ENCODE results near the gene PTH2. TPM values are rescaled to one million over a fixed set of nuclear protein-coding genes. Genes with fewer than 3 reads are reported as not detected.
"Not testable (repeated sequence)": the region's sequence is repeated elsewhere in the genome, so short reads cannot be mapped to it uniquely, and the experiment has no call there.

PTH2 gene
- total RNA-seq, 1 experiment from 2014 or later: not detected

DNA sequence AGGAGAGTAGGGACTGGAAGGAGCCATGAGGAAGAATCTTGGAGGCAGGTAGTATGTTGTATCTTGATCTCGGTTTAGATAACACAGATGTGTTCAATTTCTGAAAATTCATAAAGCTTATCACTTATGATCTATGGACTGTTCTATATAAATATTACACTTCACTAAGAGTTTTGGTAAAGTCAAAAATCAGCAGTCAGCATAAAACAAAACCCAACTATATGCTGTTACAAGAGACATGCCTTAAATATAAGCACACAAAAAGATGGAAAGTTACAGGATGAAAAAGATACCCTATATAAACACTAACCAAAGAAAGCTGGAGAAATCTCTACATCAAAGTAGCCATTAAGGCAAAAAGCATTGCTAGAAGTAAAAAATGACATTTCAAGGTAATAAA lies 39.6 kb downstream of the PTH2 start:
- no peak overlapping the region for H3K4me3 ChIP-seq
- H3K36me3 ChIP-seq: no peaks in the 10 kb centered on the region
- H3K27ac ChIP-seq: no peak overlapping the region
- no peaks in the 10 kb centered on the region; the same call in 1 of the 2 replicates for H3K9me3 ChIP-seq (replicated peaks)
- H3K27me3 ChIP-seq (replicated peaks): peaks cover 14% of the 10 kb centered on the region; the same call in 1 of the 2 replicates
- DNase-seq (ENCODE audit: low read depth in 1 of 2, low spot score in 2 of 2): no peak
- no peaks in the 10 kb centered on the region for H3K4me1 ChIP-seq (replicated peaks)

DNA sequence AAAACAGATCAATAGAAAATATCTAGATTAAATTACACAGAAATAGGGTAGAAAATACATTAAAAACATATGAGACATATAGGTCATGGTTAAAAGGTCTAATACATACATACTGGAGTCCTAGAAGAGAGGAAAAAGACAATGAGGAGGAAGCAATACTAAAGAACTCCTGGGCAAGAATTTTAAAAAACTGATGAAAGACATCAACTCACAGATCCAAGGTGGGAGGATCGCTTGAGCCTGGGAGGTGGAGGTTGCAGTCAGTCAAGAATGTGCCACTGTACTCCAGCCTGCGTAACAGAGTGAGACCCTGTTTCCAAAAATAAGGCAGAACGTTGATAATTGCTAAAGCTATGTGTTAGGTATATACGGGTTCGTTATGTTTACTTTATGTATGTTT lies 40.6 kb downstream of the PTH2 start:
- Histone ChIP-seq H3K27me3 (replicated peaks) (peaks cover 10% of the 10 kb centered on the region; the same call in 1 of the 2 replicates), H3K27ac (no peak overlapping the region), H3K36me3 (no peaks in the 10 kb centered on the region), H3K9me3 (replicated peaks) (no peaks in the 10 kb centered on the region; the same call in 1 of the 2 replicates), H3K4me1 (replicated peaks) (no peaks in the 10 kb centered on the region), H3K4me3 (no peak overlapping the region)
- no peak for DNase-seq (ENCODE audit: low read depth in 1 of 2, low spot score in 2 of 2)

DNA sequence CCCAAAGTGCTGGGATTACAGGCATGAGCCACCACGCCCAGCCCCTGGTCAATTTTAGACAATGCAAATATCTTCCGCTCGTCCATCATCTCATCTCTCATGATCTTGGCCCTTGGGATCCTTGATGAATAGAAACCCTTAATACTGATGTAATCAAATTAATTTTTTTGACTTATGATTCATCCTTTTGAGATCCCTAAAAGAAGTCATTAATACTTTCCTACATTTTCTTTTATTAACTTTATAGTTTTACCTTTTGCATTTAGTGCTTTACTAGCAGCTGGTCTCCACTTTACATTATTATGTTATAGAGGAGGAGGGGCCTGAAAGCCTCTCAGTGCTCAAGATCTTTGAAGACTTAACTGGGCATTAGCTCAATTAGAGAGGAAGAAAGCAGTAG lies 42.9 kb downstream of the PTH2 start:
- Histone ChIP-seq H3K4me1 (replicated peaks) (no peaks in the 10 kb centered on the region), H3K4me3 (no peak overlapping the region), H3K36me3 (no peaks in the 10 kb centered on the region), H3K9me3 (replicated peaks) (no peaks in the 10 kb centered on the region; the same call in 1 of the 2 replicates), H3K27ac (no peak overlapping the region), H3K27me3 (replicated peaks) (peaks cover 6% of the 10 kb centered on the region; the same call in 1 of the 2 replicates)
- DNase-seq (ENCODE audit: low read depth in 1 of 2, low spot score in 2 of 2): no peak

DNA sequence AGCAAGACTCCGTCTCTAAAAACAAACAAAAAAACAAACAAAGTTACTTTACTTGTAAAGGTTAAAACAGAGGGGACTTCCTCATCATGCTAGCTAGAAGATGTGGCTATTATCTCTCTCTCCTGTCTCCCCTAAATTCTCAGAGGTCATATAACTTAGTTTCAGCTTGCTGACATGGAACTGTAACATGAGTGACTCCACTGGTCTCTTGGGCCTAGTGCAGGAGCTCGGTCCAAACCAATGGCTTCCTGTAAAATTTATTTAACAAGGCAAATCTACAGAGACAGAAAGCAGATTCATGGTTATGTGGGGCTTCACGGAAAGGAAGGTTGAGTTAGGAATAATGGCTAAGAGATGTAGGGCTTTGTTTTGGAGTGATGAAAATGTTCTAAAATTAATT lies 44.7 kb downstream of the PTH2 start:
- no peak overlapping the region for H3K4me3 ChIP-seq
- H3K27ac ChIP-seq: no peak overlapping the region
- peaks cover under 1% of the 10 kb centered on the region; the same call in 1 of the 2 replicates for H3K27me3 ChIP-seq (replicated peaks)
- H3K36me3 ChIP-seq: no peaks in the 10 kb centered on the region
- no peaks in the 10 kb centered on the region for H3K4me1 ChIP-seq (replicated peaks)
- DNase-seq (ENCODE audit: low read depth in 1 of 2, low spot score in 2 of 2): no peak
- no peaks in the 10 kb centered on the region; the same call in 1 of the 2 replicates for H3K9me3 ChIP-seq (replicated peaks)

DNA sequence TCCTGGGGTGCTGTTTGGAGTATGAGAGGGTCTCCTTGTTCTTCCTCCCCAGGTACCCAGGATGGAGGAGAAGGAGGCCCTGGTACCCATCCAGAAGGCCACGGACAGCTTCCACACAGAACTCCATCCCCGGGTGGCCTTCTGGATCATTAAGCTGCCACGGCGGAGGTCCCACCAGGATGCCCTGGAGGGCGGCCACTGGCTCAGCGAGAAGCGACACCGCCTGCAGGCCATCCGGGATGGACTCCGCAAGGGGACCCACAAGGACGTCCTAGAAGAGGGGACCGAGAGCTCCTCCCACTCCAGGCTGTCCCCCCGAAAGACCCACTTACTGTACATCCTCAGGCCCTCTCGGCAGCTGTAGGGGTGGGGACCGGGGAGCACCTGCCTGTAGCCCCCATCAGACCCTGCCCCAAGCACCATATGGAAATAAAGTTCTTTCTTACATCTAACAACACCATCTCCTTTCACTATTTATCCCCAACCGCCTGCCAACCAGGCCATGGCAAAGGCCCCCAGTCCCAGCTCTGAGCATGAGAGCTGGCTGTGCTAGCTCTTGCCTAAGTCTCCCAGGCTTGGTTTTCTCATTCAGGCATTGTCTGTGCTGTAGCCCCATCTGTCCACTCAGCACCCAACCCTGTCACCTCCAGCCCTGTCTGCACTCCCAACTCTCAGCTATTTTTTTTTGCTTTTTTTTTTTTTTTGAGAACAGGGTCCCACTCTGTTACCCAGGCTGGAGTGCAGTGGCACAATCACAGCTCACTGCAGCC lies 48.4 kb downstream of the PTH2 start:
- Histone ChIP-seq H3K4me1 (replicated peaks) (no peaks in the 10 kb centered on the region), H3K9me3 (replicated peaks) (peaks cover 8% of the 10 kb centered on the region), H3K27me3 (replicated peaks) (no peaks in the 10 kb centered on the region), H3K27ac (no peak overlapping the region), H3K36me3 (no peaks in the 10 kb centered on the region), H3K4me3 (no peak overlapping the region)
- DNase-seq (ENCODE audit: low read depth in 1 of 2, low spot score in 2 of 2): no peak

DNA sequence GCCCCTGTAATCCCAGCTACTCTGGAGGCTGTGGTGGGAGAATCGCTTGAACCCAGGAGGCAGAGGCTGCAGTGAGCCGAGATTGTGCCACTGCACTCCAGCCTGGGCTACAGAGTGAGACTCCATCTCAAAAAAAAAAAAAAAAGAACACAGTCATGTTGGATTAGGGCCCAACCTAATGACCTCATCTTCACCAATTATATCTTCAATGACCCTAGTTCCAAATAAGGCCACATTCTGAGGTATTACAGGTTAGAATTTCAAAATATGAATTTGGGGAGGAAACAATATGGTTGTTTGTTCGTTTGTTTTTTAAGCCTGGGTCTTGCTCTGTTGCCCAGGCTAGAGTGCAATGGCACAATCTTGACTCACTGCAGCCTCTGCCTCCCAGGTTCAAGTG lies 50.1 kb downstream of the PTH2 start:
- not testable (repeated sequence) for H3K4me1 ChIP-seq (replicated peaks); H3K4me3 ChIP-seq; H3K27ac ChIP-seq; H3K36me3 ChIP-seq; H3K27me3 ChIP-seq (replicated peaks); DNase-seq (ENCODE audit: low read depth in 1 of 2, low spot score in 2 of 2)
- peaks cover 12% of the 10 kb centered on the region for H3K9me3 ChIP-seq (replicated peaks)

Other genes with a start within 250 kb of the PTH2 start
- not detected in 2 replicates for gene SLC6A16, start 98.2 kb downstream of the PTH2 start, total RNA-seq (2014; rRNA removed; shearing (Covaris generic))
- not detected in 2 replicates for gene CD37, start 88.0 kb downstream of the PTH2 start, total RNA-seq (2014; rRNA removed; shearing (Covaris generic))
- gene TEAD2, start 61.0 kb downstream of the PTH2 start, total RNA-seq (2014; rRNA removed; shearing (Covaris generic)): 27.7 and 33.7 TPM in 2 replicates
- gene DKKL1, start 59.6 kb downstream of the PTH2 start, total RNA-seq (2014; rRNA removed; shearing (Covaris generic)): 0.13 and 0.75 TPM in 2 replicates
- not detected in 2 replicates for gene KASH5, start 35.2 kb downstream of the PTH2 start, total RNA-seq (2014; rRNA removed; shearing (Covaris generic))
- not detected in 2 replicates for gene GFY, start 1.9 kb upstream of the PTH2 start, total RNA-seq (2014; rRNA removed; shearing (Covaris generic))
- not detected in 2 replicates for gene SLC17A7, start 18.1 kb upstream of the PTH2 start, total RNA-seq (2014; rRNA removed; shearing (Covaris generic))
- 78.2 and 111 TPM in 2 replicates for gene PIH1D1, start 28.4 kb upstream of the PTH2 start, total RNA-seq (2014; rRNA removed; shearing (Covaris generic))
- gene ALDH16A1, start 29.8 kb upstream of the PTH2 start, total RNA-seq (2014; rRNA removed; shearing (Covaris generic)): 37.5 and 52.9 TPM in 2 replicates
- 0.95 TPM in 1 of 2 replicates, not detected in the other for gene FLT3LG, start 50.8 kb upstream of the PTH2 start, total RNA-seq (2014; rRNA removed; shearing (Covaris generic))
- gene RPL13A, start 64.2 kb upstream of the PTH2 start, total RNA-seq (2014; rRNA removed; shearing (Covaris generic)): 1,714 and 2,572 TPM in 2 replicates
- 2,318 and 2,803 TPM in 2 replicates for gene RPS11, start 73.0 kb upstream of the PTH2 start, total RNA-seq (2014; rRNA removed; shearing (Covaris generic))
- gene FCGRT, start 89.2 kb upstream of the PTH2 start, total RNA-seq (2014; rRNA removed; shearing (Covaris generic)): 11.8 and 21.5 TPM in 2 replicates
- 55.5 and 61.2 TPM in 2 replicates for gene RCN3, start 104.6 kb upstream of the PTH2 start, total RNA-seq (2014; rRNA removed; shearing (Covaris generic))
- 129 and 140 TPM in 2 replicates for gene NOSIP, start 157.1 kb upstream of the PTH2 start, total RNA-seq (2014; rRNA removed; shearing (Covaris generic))
- gene PRRG2, start 157.9 kb upstream of the PTH2 start, total RNA-seq (2014; rRNA removed; shearing (Covaris generic)): not detected in 2 replicates
- 0.66 and 2.6 TPM in 2 replicates for gene PRR12, start 167.7 kb upstream of the PTH2 start, total RNA-seq (2014; rRNA removed; shearing (Covaris generic))
- gene RRAS, start 216.7 kb upstream of the PTH2 start, total RNA-seq (2014; rRNA removed; shearing (Covaris generic)): 8.1 and 30.6 TPM in 2 replicates
- gene SCAF1, start 218.8 kb upstream of the PTH2 start, total RNA-seq (2014; rRNA removed; shearing (Covaris generic)): 23.2 and 27.3 TPM in 2 replicates
- 56.9 and 61.4 TPM in 2 replicates for gene IRF3, start 242.4 kb upstream of the PTH2 start, total RNA-seq (2014; rRNA removed; shearing (Covaris generic))
- gene BCL2L12, start 242.5 kb upstream of the PTH2 start, total RNA-seq (2014; rRNA removed; shearing (Covaris generic)): 9.5 and 16.2 TPM in 2 replicates

Measured in SJSA1 (cell line).